ENCODE data around the gene RPL15.

- TF ChIP-seq CTCF (optimal IDR thresholded peaks at IDR 0.05 in 1 of 3, IDR thresholded peaks at IDR 0.05 in 1 of 3, conservative IDR thresholded peaks at IDR 0.05 in 1 of 3; ENCODE audit: extremely low read depth in 1 of 3, insufficient read depth in 2 of 3, low read length in 3 of 3): peak in 2 of 3 experiments; percentile 14 to 17
- TF ChIP-seq EZH2 (IDR thresholded peaks at IDR 0.05; ENCODE audit: low read length): no peak
Measured at GRCh38 chr3:23884481-23884880, 32.5 kb upstream of the RPL15 start.
